Measurements from ENCODE around the gene ZNF385C.
"Not testable (repeated sequence)": the region's sequence is repeated elsewhere in the genome, so short reads cannot be mapped to it uniquely, and the experiment has no call there.

Gene ZNF385C

GRCh38 chr17:42019509-42020404, 78.5 kb downstream of the ZNF385C start, which contains the start of gene NKIRAS2:
TSS of gene NKIRAS2 (plus strand) at chr17:42020090. CDS start at chr17:42021578, 1,488 bp downstream.
- peak; percentile 98 for DNase-seq (ENCODE audit: low read depth)
- Histone ChIP-seq H3K4me1 (ENCODE audit: control insufficient read depth, insufficient read depth, low read length) (peaks cover 33% of the 10 kb centered on the region), H3K9me3 (ENCODE audit: control insufficient read depth, low read length) (no peaks in the 10 kb centered on the region), H3K9ac (ENCODE audit: low read length) (peak within 1 kb of the TSS; percentile 98), H3K36me3 (ENCODE audit: control insufficient read depth, insufficient read depth, low read length, severe bottlenecking) (peaks cover 23% of the 10 kb centered on the region), H3K27me3 (replicated peaks; ENCODE audit: control insufficient read depth, insufficient read depth, low read length) (no peaks in the 10 kb centered on the region), H3K4me3 (ENCODE audit: low read length) (peak within 1 kb of the TSS; percentile 98)

GRCh38 chr17:42018988-42019387, 79.3 kb downstream of the ZNF385C start:
- Histone ChIP-seq H3K27me3 (replicated peaks; ENCODE audit: control insufficient read depth, insufficient read depth, low read length) (no peaks in the 10 kb centered on the region), H3K4me3 (ENCODE audit: low read length) (no peak overlapping the region), H3K9ac (ENCODE audit: low read length) (no peak overlapping the region), H3K36me3 (ENCODE audit: control insufficient read depth, insufficient read depth, low read length, severe bottlenecking) (peaks cover 21% of the 10 kb centered on the region), H3K9me3 (ENCODE audit: control insufficient read depth, low read length) (no peaks in the 10 kb centered on the region), H3K4me1 (ENCODE audit: control insufficient read depth, insufficient read depth, low read length) (peaks cover 26% of the 10 kb centered on the region)
- DNase-seq (ENCODE audit: low read depth) = no peak

- DNase-seq (ENCODE audit: low read depth) = no peak
- H3K27me3 ChIP-seq (replicated peaks; ENCODE audit: control insufficient read depth, insufficient read depth, low read length) = no peaks in the 10 kb centered on the region
- H3K4me3 ChIP-seq (ENCODE audit: low read length) = peak overlapping the region; percentile 99
- H3K9ac ChIP-seq (ENCODE audit: low read length) = peak overlapping the region; percentile 100
- H3K36me3 ChIP-seq (ENCODE audit: control insufficient read depth, insufficient read depth, low read length, severe bottlenecking) = peaks cover 15% of the 10 kb centered on the region
- H3K9me3 ChIP-seq (ENCODE audit: control insufficient read depth, low read length) = no peaks in the 10 kb centered on the region
- peaks cover 24% of the 10 kb centered on the region for H3K4me1 ChIP-seq (ENCODE audit: control insufficient read depth, insufficient read depth, low read length)
Measured at GRCh38 chr17:42018339-42018738, 79.9 kb downstream of the ZNF385C start.

- Histone ChIP-seq H3K4me3 (ENCODE audit: low read length) (peak overlapping the region; percentile 99), H3K9ac (ENCODE audit: low read length) (peak overlapping the region; percentile 100), H3K9me3 (ENCODE audit: control insufficient read depth, low read length) (no peaks in the 10 kb centered on the region), H3K4me1 (ENCODE audit: control insufficient read depth, insufficient read depth, low read length) (peaks cover 30% of the 10 kb centered on the region), H3K27me3 (replicated peaks; ENCODE audit: control insufficient read depth, insufficient read depth, low read length) (no peaks in the 10 kb centered on the region), H3K36me3 (ENCODE audit: control insufficient read depth, insufficient read depth, low read length, severe bottlenecking) (peaks cover 11% of the 10 kb centered on the region)
- no peak for DNase-seq (ENCODE audit: low read depth)
Measured at GRCh38 chr17:42017866-42018200, 80.4 kb downstream of the ZNF385C start.

- H3K9me3 ChIP-seq (ENCODE audit: control insufficient read depth, low read length) = no peaks in the 10 kb centered on the region
- H3K36me3 ChIP-seq (ENCODE audit: control insufficient read depth, insufficient read depth, low read length, severe bottlenecking) = peaks cover 5% of the 10 kb centered on the region
- H3K27me3 ChIP-seq (replicated peaks; ENCODE audit: control insufficient read depth, insufficient read depth, low read length) = no peaks in the 10 kb centered on the region
- peak within 1 kb of the TSS; percentile 100 for H3K9ac ChIP-seq (ENCODE audit: low read length)
- H3K4me3 ChIP-seq (ENCODE audit: low read length) = peak within 1 kb of the TSS; percentile 99
- DNase-seq (ENCODE audit: low read depth) = peak; percentile 95
- H3K4me1 ChIP-seq (ENCODE audit: control insufficient read depth, insufficient read depth, low read length) = peaks cover 35% of the 10 kb centered on the region
Measured at GRCh38 chr17:42016941-42017865, 81.1 kb downstream of the ZNF385C start, which contains the start of gene DNAJC7. TSS of gene DNAJC7 (minus strand) at chr17:42017439. CDS start at chr17:42017416, 23 bp downstream.

- Histone ChIP-seq H3K27me3 (replicated peaks; ENCODE audit: control insufficient read depth, insufficient read depth, low read length) (no peaks in the 10 kb centered on the region), H3K36me3 (ENCODE audit: control insufficient read depth, insufficient read depth, low read length, severe bottlenecking) (no peaks in the 10 kb centered on the region), H3K4me1 (ENCODE audit: control insufficient read depth, insufficient read depth, low read length) (peaks cover 41% of the 10 kb centered on the region), H3K4me3 (ENCODE audit: low read length) (peak overlapping the region; percentile 99), H3K9ac (ENCODE audit: low read length) (peak overlapping the region; percentile 100), H3K9me3 (ENCODE audit: control insufficient read depth, low read length) (no peaks in the 10 kb centered on the region)
- peak; percentile 50 for DNase-seq (ENCODE audit: low read depth)
Measured at GRCh38 chr17:42016411-42016831, 81.9 kb downstream of the ZNF385C start.

- DNase-seq (ENCODE audit: low read depth); H3K9me3 ChIP-seq (ENCODE audit: control insufficient read depth, low read length); H3K27me3 ChIP-seq (replicated peaks; ENCODE audit: control insufficient read depth, insufficient read depth, low read length); H3K4me3 ChIP-seq (ENCODE audit: low read length); H3K36me3 ChIP-seq (ENCODE audit: control insufficient read depth, insufficient read depth, low read length, severe bottlenecking): not testable (repeated sequence)
- H3K9ac ChIP-seq (ENCODE audit: low read length) = peak overlapping the region; percentile 41
- peaks cover 58% of the 10 kb centered on the region for H3K4me1 ChIP-seq (ENCODE audit: control insufficient read depth, insufficient read depth, low read length)
Measured at GRCh38 chr17:42013740-42014139, 84.5 kb downstream of the ZNF385C start.

- not testable (repeated sequence) for H3K9me3 ChIP-seq (ENCODE audit: control insufficient read depth, low read length); H3K9ac ChIP-seq (ENCODE audit: low read length); H3K27me3 ChIP-seq (replicated peaks; ENCODE audit: control insufficient read depth, insufficient read depth, low read length); DNase-seq (ENCODE audit: low read depth); H3K4me3 ChIP-seq (ENCODE audit: low read length); H3K36me3 ChIP-seq (ENCODE audit: control insufficient read depth, insufficient read depth, low read length, severe bottlenecking)
- H3K4me1 ChIP-seq (ENCODE audit: control insufficient read depth, insufficient read depth, low read length) = peaks cover 60% of the 10 kb centered on the region
Measured at GRCh38 chr17:42012363-42012762, 85.9 kb downstream of the ZNF385C start.

- Histone ChIP-seq H3K36me3 (ENCODE audit: control insufficient read depth, insufficient read depth, low read length, severe bottlenecking) (no peaks in the 10 kb centered on the region), H3K4me3 (ENCODE audit: low read length) (no peak overlapping the region), H3K4me1 (ENCODE audit: control insufficient read depth, insufficient read depth, low read length) (peaks cover 65% of the 10 kb centered on the region), H3K9me3 (ENCODE audit: control insufficient read depth, low read length) (no peaks in the 10 kb centered on the region), H3K27me3 (replicated peaks; ENCODE audit: control insufficient read depth, insufficient read depth, low read length) (no peaks in the 10 kb centered on the region), H3K9ac (ENCODE audit: low read length) (no peak overlapping the region)
- peak; percentile 36 for DNase-seq (ENCODE audit: low read depth)
Measured at GRCh38 chr17:42010898-42011516, 87.3 kb downstream of the ZNF385C start.

GRCh38 chr17:42010266-42010680, 88.0 kb downstream of the ZNF385C start:
- peak overlapping the region; percentile 56 for H3K4me3 ChIP-seq (ENCODE audit: low read length)
- DNase-seq (ENCODE audit: low read depth); H3K36me3 ChIP-seq (ENCODE audit: control insufficient read depth, insufficient read depth, low read length, severe bottlenecking); H3K27me3 ChIP-seq (replicated peaks; ENCODE audit: control insufficient read depth, insufficient read depth, low read length); H3K9ac ChIP-seq (ENCODE audit: low read length); H3K9me3 ChIP-seq (ENCODE audit: control insufficient read depth, low read length): not testable (repeated sequence)
- peaks cover 63% of the 10 kb centered on the region for H3K4me1 ChIP-seq (ENCODE audit: control insufficient read depth, insufficient read depth, low read length)
